ENCODE measurements around the gene SSB. TPM values are rescaled to one million over a fixed set of nuclear protein-coding genes. Genes with fewer than 3 reads are reported as not detected.

SSB gene
- total and polyA plus RNA-seq, 9 of the 15 experiments (the other 6 are each of a cell fraction or from before 2014, with no cell fraction given) = 317 to 849 (median 515) TPM

DNA sequence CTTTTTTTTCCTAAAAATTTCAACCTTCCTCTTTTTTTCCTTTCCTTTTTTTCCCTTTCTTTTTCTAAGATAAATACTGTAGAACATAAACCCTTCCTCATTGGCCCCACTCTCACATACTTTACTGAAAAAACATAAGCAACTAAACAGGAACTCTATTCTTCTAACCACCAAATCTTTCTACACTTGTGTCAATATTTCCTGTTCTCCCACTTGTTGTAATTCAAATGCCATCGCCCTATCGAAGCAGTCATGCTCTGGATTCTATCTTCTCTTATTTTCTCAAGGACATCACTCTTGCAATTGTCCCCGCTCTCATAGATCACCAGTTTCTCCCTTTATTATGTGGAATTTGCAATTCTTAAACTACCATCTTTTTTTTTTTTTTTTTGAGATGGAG is 20.2 kb upstream of the SSB start (continued):
- TF ChIP-seq, protein P1, sequence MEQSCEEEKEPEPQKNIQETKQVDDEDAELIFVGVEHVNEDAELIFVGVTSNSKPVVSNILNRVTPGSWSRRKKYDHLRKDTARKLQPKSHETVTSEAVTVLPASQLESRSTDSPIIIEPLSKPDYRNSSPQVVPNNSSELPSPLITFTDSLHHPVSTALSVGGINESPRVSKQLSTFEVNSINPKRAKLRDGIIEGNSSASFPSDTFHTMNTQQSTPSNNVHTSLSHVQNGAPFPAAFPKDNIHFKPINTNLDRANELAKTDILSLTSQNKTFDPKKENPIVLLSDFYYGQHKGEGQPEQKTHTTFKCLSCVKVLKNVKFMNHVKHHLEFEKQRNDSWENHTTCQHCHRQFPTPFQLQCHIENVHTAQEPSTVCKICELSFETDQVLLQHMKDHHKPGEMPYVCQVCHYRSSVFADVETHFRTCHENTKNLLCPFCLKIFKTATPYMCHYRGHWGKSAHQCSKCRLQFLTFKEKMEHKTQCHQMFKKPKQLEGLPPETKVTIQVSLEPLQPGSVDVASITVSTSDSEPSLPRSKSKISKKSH (CRISPR knock-in tag; IDR thresholded peaks at IDR 0.05) = no peak
- TF ChIP-seq DACH1 (IDR thresholded peaks at IDR 0.05; ENCODE audit: partially characterized antibody) (no peak), SREBF2 (CRISPR knock-in tag; IDR thresholded peaks at IDR 0.05) (no peak)

DNA sequence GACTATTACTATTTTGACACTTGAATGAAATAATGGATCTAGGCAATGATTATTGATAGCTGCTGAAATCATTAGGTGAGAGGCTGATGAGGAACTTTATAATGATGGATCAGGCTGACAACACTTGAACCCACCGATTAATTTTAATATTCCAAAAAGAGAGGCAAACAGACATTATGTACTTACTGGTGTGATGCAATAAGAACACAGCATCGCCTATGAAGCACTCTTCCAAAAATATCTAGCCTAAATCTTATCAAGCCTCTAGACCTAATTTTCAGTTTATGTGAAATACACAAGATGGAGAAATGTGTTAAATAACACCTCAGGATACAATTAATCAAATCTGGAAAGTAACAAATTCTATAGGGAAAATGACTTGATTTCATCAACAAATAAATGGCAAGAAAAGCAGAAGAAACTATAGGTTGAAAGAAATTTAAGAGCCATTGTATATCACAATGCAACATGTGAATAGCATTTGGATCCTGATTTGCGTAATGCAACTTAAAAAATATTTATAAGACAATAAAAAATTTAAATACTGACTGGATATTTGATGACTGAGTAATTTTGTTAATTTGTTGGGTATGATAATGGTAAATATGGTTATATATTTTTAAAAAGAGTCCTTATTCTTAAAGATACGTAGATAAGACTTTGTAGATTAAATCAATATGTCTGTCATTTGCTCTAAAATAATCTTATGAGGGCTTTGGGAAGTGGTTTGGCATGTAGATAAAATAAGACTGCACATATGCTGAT is 17.2 kb upstream of the SSB start:
- no peaks in the 10 kb centered on the region for H3K4me1 ChIP-seq (replicated peaks in 1 of 2; ENCODE audit: control insufficient read depth in 2 of 2, insufficient read depth in 2 of 2, low read length in 2 of 2)
- no peak overlapping the region for H3K9ac ChIP-seq (ENCODE audit: insufficient read depth in 1 of 2, low read depth in 2 of 2, low read length in 2 of 2)
- FAIRE-seq (no peak), DNase-seq (ENCODE audit: extremely low read depth in 1 of 4, low spot score in 3 of 4) (no peak), ATAC-seq (no peak)
- TF ChIP-seq CEBPG (CRISPR knock-in tag; IDR thresholded peaks at IDR 0.05) = no peak
- peak; percentile 40 to 63; a peak in 1 of 4 replicates for TF ChIP-seq CEBPG (tag; conservative IDR thresholded peaks at IDR 0.05 in 1 of 2, IDR thresholded peaks at IDR 0.05 in 1 of 2)
- TF ChIP-seq C11orf30 (IDR thresholded peaks at IDR 0.05; ENCODE audit: low read depth) = peak; percentile 74
- TF ChIP-seq ZNF316 (IDR thresholded peaks at IDR 0.05) = peak; percentile 91
- TF ChIP-seq, protein P2, sequence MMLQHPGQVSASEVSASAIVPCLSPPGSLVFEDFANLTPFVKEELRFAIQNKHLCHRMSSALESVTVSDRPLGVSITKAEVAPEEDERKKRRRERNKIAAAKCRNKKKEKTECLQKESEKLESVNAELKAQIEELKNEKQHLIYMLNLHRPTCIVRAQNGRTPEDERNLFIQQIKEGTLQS (IDR thresholded peaks at IDR 0.05) = peak; percentile 32
- TF ChIP-seq, protein P2 (CRISPR knock-in tag; conservative IDR thresholded peaks at IDR 0.05) = no peak
- peak; percentile 72 for TF ChIP-seq CEBPB (tag; IDR thresholded peaks at IDR 0.05)
- TF ChIP-seq MAFG (tag; conservative IDR thresholded peaks at IDR 0.05) = peak; percentile 53; the same call in 1 of the 2 replicates
- TF ChIP-seq ZNF23 (CRISPR knock-in tag; IDR thresholded peaks at IDR 0.05) = no peak
- no peak for TF ChIP-seq MIER1 (IDR thresholded peaks at IDR 0.05; ENCODE audit: low read depth)
- CTCF ChIA-PET (ENCODE audit: low intra/inter-chr PET ratio) = no interaction called here
- BruUV-seq (replicated peaks) = no TSS peak
- POLR2A ChIA-PET = interaction anchor here (0.7 to 1.2 kb wide), 2 partner anchors 10 to 15 kb away, joined by 3 to 4 read pairs; no protein-coding TSS in a partner anchor
- H3K27ac ChIP-seq (ENCODE audit: extremely low read depth, low read depth, low read length) = no peak overlapping the region
- H4K20me1 ChIP-seq (replicated peaks; ENCODE audit: control insufficient read depth, insufficient read depth, low read length) = no peaks in the 10 kb centered on the region
- H3K36me3 ChIP-seq (ENCODE audit: control insufficient read depth, insufficient read depth, low read length) = no peaks in the 10 kb centered on the region
- H3K4me3 ChIP-seq = no peak overlapping the region
- in situ Hi-C loops (cut with MboI) (no loop called here), intact Hi-C loops (cut with micrococcal nuclease) (no loop called here)
- no peak overlapping the region for H2AFZ ChIP-seq (ENCODE audit: low read depth, low read length)
- no peak overlapping the region for H3K4me2 ChIP-seq (ENCODE audit: insufficient read depth, low read length)
- H3K9me1 ChIP-seq (ENCODE audit: control insufficient read depth, insufficient read depth, low read length) = no peaks in the 10 kb centered on the region
- H3K27me3 ChIP-seq (ENCODE audit: control insufficient read depth in 2 of 2, insufficient read depth in 2 of 2, low read length in 2 of 2) = no peaks in the 10 kb centered on the region
- 56% methylated on average over 4 of the region's 4 CpGs for WGBS (ENCODE audit: insufficient coverage, low coverage, missing lambda C conversion rate)
- H3K9me3 ChIP-seq (replicated peaks; ENCODE audit: control insufficient read depth, insufficient read depth, low read depth, low read length) = no peaks in the 10 kb centered on the region
- H3K79me2 ChIP-seq (ENCODE audit: control insufficient read depth, insufficient read depth, low read length) = no peaks in the 10 kb centered on the region
